Loucy (cell line): Measurements from ENCODE around the gene PPP1R16B.
A peak's percentile ranks its signal among the peaks of the same experiment; 100 is the strongest.

Source experiments
- H2AFZ ChIP-seq: fragments of 200-600 bp; sonication (generic); 2 replicates; pipeline ENCODE4 v1.6.0; 2016; ENCODE audit warnings: antibody characterized with exemption, mild to moderate bottlenecking, low read length, moderate library complexity
- H3F3A ChIP-seq: fragments of 200-600 bp; 2 replicates; pipeline ENCODE4 v1.6.0; 2016; ENCODE audit warnings: antibody characterized with exemption, low read depth, mild to moderate bottlenecking
- H3K27me3 ChIP-seq: fragments of 200-600 bp; sonication (generic); 2 replicates; pipeline ENCODE4 v1.6.1; 2014; ENCODE audit warnings: low read length, mild to moderate bottlenecking; ENCODE audit not compliant: insufficient read depth, poor library complexity, severe bottlenecking
- H3K36me3 ChIP-seq: fragments of 200-600 bp; sonication (generic); 2 replicates; pipeline ENCODE4 v1.6.1; 2016; ENCODE audit warnings: low read length; ENCODE audit not compliant: insufficient read depth
- H3K4me1 ChIP-seq: fragments of 200-600 bp; sonication (generic); 2 replicates; pipeline ENCODE4 v1.5.1; 2014; ENCODE audit warnings: low read length, mild to moderate bottlenecking; ENCODE audit not compliant: insufficient read depth, poor library complexity, severe bottlenecking
- H3K4me2 ChIP-seq: fragments of 200-600 bp; sonication (generic); 2 replicates; pipeline ENCODE4 v1.6.0; 2014; ENCODE audit warnings: antibody characterized with exemption, low read length, low read depth, mild to moderate bottlenecking; ENCODE audit not compliant: poor library complexity, severe bottlenecking
- H3K4me3 ChIP-seq: fragments of 200-600 bp; sonication (generic); 2 replicates; pipeline ENCODE4 v1.5.1; 2014; ENCODE audit warnings: low read length, mild to moderate bottlenecking, mixed read lengths; ENCODE audit not compliant: poor library complexity, severe bottlenecking
- H3K79me2 ChIP-seq: fragments of 200-600 bp; sonication (generic); 2 replicates; pipeline ENCODE4 v1.6.1; 2014; ENCODE audit warnings: low read length; ENCODE audit not compliant: insufficient read depth
- H3K9ac ChIP-seq: fragments of 200-600 bp; sonication (generic); 2 replicates; pipeline ENCODE4 v1.6.0; 2014; ENCODE audit warnings: mild to moderate bottlenecking, low read depth, low read length, moderate library complexity; ENCODE audit not compliant: poor library complexity, severe bottlenecking
- H3K9me2 ChIP-seq: fragments of 200-600 bp; sonication (generic); replicated peaks from 2 replicates; pipeline ENCODE4 v1.6.1; 2016; ENCODE audit warnings: low read depth, low read length, mixed read lengths
- H3K9me3 ChIP-seq: fragments of 200-600 bp; sonication (generic); 2 replicates; pipeline ENCODE4 v1.6.1; 2014; ENCODE audit warnings: mild to moderate bottlenecking, antibody characterized with exemption, low read length, low read depth; ENCODE audit not compliant: insufficient read depth
- H4K20me1 ChIP-seq: fragments of 200-600 bp; sonication (generic); 2 replicates; pipeline ENCODE4 v1.6.0; 2014; ENCODE audit warnings: antibody characterized with exemption, low read length, mild to moderate bottlenecking; ENCODE audit not compliant: insufficient read depth, poor library complexity, severe bottlenecking
- CTCF ChIP-seq: fragments of 200-600 bp; sonication (generic); conservative IDR thresholded peaks from 2 replicates; pipeline ENCODE4 v1.5.1; 2014; ENCODE audit warnings: mild to moderate bottlenecking, antibody characterized with exemption, low read length
- EZH2phosphoT487 ChIP-seq: fragments of 200-600 bp; IDR thresholded peaks from 2 replicates; pipeline ENCODE4 v1.6.1; 2018; ENCODE audit warnings: antibody characterized with exemption, mild to moderate bottlenecking, moderate library complexity, borderline replicate concordance

PPP1R16B gene

GRCh38 chr20:38842558-38842981 is 37.1 kb downstream of the PPP1R16B start:
- Histone ChIP-seq H3K4me2 (peak overlapping the region; percentile 59), H3K4me1 (peaks cover 14% of the 10 kb centered on the region), H3K9me3 (no peaks in the 10 kb centered on the region), H2AFZ (no peak overlapping the region; the same call in 1 of the 2 replicates), H3K9ac (no peak overlapping the region), H3K36me3 (no peaks in the 10 kb centered on the region; the same call in 1 of the 2 replicates), H3F3A (no peaks in the 10 kb centered on the region), H3K27me3 (no peaks in the 10 kb centered on the region), H3K79me2 (peaks cover 14% of the 10 kb centered on the region; the same call in 1 of the 2 replicates), H3K4me3 (peak overlapping the region; percentile 48), H4K20me1 (no peaks in the 10 kb centered on the region), H3K9me2 (no peaks in the 10 kb centered on the region)
- TF ChIP-seq CTCF (no peak), EZH2phosphoT487 (no peak)

- H3F3A ChIP-seq: no peaks in the 10 kb centered on the region
- no peak overlapping the region for H3K4me2 ChIP-seq
- no peak overlapping the region for H2AFZ ChIP-seq
- H3K27me3 ChIP-seq: no peaks in the 10 kb centered on the region
- no peaks in the 10 kb centered on the region for H3K9me2 ChIP-seq
- no peaks in the 10 kb centered on the region for H4K20me1 ChIP-seq
- no peak overlapping the region for H3K4me3 ChIP-seq
- no peaks in the 10 kb centered on the region for H3K9me3 ChIP-seq
- H3K4me1 ChIP-seq: peaks cover 14% of the 10 kb centered on the region
- H3K9ac ChIP-seq: no peak overlapping the region
- H3K79me2 ChIP-seq: peaks cover 14% of the 10 kb centered on the region; the same call in 1 of the 2 replicates
- no peaks in the 10 kb centered on the region for H3K36me3 ChIP-seq
- TF ChIP-seq CTCF (no peak), EZH2phosphoT487 (no peak)
Observed at GRCh38 chr20:38843346-38843745, 37.8 kb downstream of the PPP1R16B start.

GRCh38 chr20:38844963-38845362 is 39.5 kb downstream of the PPP1R16B start:
- no peak overlapping the region for H2AFZ ChIP-seq
- no peaks in the 10 kb centered on the region for H3K36me3 ChIP-seq
- peaks cover 14% of the 10 kb centered on the region for H3K4me1 ChIP-seq

More at GRCh38 chr20:38844963-38845362, 39.5 kb downstream of the PPP1R16B start:
- H3K4me3 ChIP-seq: no peak overlapping the region
- H3K9ac ChIP-seq: no peak overlapping the region
- H3K4me2 ChIP-seq: no peak overlapping the region
- no peak for TF ChIP-seq EZH2phosphoT487
- TF ChIP-seq CTCF: no peak
- H3K9me3 ChIP-seq: no peaks in the 10 kb centered on the region
- H3K27me3 ChIP-seq: no peaks in the 10 kb centered on the region
- H3K9me2 ChIP-seq: no peaks in the 10 kb centered on the region
- H3K79me2 ChIP-seq: peaks cover 14% of the 10 kb centered on the region; the same call in 1 of the 2 replicates
- no peaks in the 10 kb centered on the region for H3F3A ChIP-seq
- H4K20me1 ChIP-seq: no peaks in the 10 kb centered on the region
